Central memory CD8-positive, alpha-beta T cell (primary cell): Measurements from ENCODE around the gene BPI.

Experiments
- ATAC-seq: fragments of 150-1000 bp; cut with Tn5 transposase; replicated peaks from 2 replicates; pipeline ENCODE4 v1.10.0; 2022; ENCODE audit warnings: mild to moderate bottlenecking, moderate FRiP score, moderate number of reproducible peaks; ENCODE audit not compliant: poor library complexity, severe bottlenecking; ENCODE audit errors: extremely low read depth
- DNase-seq, 2 donors: peaks; one replicate each; pipeline ENCODE4 v3.0.0; 2021; ENCODE audit warnings: low spot score in 2 of 2
- H3K27ac Mint-ChIP-seq: one replicate; pipeline ENCODE4 v1.8.0; 2022; ENCODE audit warnings: low read depth, mild to moderate bottlenecking, moderate library complexity, mixed read lengths
- H3K27me3 Mint-ChIP-seq: one replicate; pipeline ENCODE4 v1.8.0; 2022; ENCODE audit warnings: mixed read lengths
- H3K36me3 Mint-ChIP-seq: one replicate; pipeline ENCODE4 v1.8.0; 2022; ENCODE audit warnings: mild to moderate bottlenecking, moderate library complexity, mixed read lengths; ENCODE audit not compliant: insufficient read depth
- H3K4me1 Mint-ChIP-seq: one replicate; pipeline ENCODE4 v1.8.0; 2022; ENCODE audit warnings: mixed read lengths
- H3K4me3 Mint-ChIP-seq: one replicate; pipeline ENCODE4 v1.8.0; 2022; ENCODE audit warnings: mild to moderate bottlenecking, moderate library complexity, mixed read lengths
- H3K9me3 Mint-ChIP-seq: one replicate; pipeline ENCODE4 v1.8.0; 2022; ENCODE audit warnings: mixed read lengths

BPI gene

DNA sequence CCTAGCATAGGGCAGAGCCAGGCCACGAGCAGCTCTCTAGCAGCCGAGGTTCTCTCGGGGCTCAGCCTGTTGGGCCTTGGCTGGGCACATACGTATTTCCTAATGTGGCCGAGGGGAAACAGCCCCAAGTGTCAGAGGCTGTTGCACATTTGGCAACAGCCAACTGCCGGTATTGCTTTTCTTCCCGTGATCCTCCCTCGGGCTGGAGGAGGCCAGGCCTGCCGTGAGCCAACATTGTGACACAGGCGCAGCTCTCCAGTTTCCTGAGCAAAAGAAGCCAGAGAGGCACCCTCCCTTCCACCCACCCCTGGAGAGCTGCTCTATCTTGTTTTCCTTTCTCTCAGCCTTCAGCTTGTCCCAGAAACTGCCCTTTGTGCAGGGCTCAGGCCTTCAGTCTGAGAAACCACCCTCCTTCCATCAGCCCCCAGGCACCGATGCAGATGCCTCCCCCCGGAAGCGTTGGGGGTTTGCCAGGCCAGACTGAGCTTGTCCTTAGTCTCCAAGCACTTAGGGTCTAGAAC is 5.1 kb upstream of the BPI start:
- ATAC-seq, result no peak
- Mint-ChIP-seq H3K27ac (no peak overlapping the region), H3K27me3 (peaks cover 66% of the 10 kb centered on the region), H3K9me3 (no peaks in the 10 kb centered on the region), H3K4me3 (no peak overlapping the region), H3K36me3 (no peaks in the 10 kb centered on the region), H3K4me1 (peaks cover 3% of the 10 kb centered on the region)
- DNase-seq, result no peak

DNA sequence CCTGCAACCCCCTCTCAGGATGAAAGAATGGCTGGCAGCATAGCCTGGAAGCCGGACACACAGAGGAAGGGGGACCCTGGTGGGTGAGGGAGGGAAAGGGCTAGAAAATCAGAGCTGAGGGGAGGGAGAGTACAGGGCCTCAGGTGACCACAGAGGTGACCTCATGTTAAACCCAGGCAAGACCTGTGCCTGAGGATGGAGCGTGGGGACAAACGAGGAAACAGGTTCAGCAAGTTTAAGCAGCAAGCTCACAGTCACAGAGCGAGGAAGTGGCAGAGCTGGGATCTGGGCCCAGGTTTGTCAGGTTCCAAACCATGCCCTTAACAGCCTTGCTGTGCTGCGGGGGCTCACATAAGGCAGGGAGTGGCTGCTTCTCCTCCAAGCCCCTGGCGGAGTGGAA is 4.0 kb upstream of the BPI start:
- Mint-ChIP-seq H3K4me1 (peaks cover 12% of the 10 kb centered on the region), H3K27ac (no peak overlapping the region), H3K27me3 (peaks cover 66% of the 10 kb centered on the region), H3K9me3 (no peaks in the 10 kb centered on the region), H3K36me3 (no peaks in the 10 kb centered on the region), H3K4me3 (no peak overlapping the region)
- DNase-seq (no peak), ATAC-seq (no peak)

GRCh38 chr20:38300438-38300837 is 3.5 kb upstream of the BPI start:
- Mint-ChIP-seq H3K36me3 (no peaks in the 10 kb centered on the region), H3K27me3 (peaks cover 66% of the 10 kb centered on the region), H3K4me3 (no peak overlapping the region), H3K27ac (no peak overlapping the region), H3K9me3 (no peaks in the 10 kb centered on the region), H3K4me1 (peaks cover 12% of the 10 kb centered on the region)
- DNase-seq (no peak), ATAC-seq (no peak)

DNA sequence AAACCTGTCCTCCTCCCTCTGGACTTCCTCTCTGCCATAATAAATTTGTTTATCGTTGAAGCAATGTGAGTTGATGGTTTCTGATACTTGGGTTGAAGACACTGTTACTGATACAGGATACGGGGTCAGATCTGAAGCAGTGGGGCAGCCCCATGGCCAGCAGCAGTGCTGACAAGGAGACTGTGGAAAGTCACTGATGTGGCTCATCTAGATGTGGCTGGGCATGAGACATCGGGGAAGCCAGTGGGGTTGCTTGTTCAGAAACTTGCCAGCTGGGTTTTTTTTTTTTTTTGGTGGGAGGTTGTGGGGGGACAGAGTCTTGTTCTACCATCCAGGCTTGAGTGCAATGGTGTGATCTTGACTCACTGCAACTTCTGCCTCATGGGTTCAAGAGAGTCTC is 2.6 kb upstream of the BPI start:
- H3K9me3 Mint-ChIP-seq, result no peaks in the 10 kb centered on the region
- no peak for DNase-seq
- no peak overlapping the region for H3K27ac Mint-ChIP-seq
- no peaks in the 10 kb centered on the region for H3K36me3 Mint-ChIP-seq
- no peak overlapping the region for H3K4me3 Mint-ChIP-seq
- H3K27me3 Mint-ChIP-seq, result peaks cover 66% of the 10 kb centered on the region
- ATAC-seq, result no peak
- peaks cover 12% of the 10 kb centered on the region for H3K4me1 Mint-ChIP-seq

- no peak for ATAC-seq
- H3K27me3 Mint-ChIP-seq, result peaks cover 78% of the 10 kb centered on the region
- H3K27ac Mint-ChIP-seq, result no peak overlapping the region
- no peaks in the 10 kb centered on the region for H3K36me3 Mint-ChIP-seq
- H3K4me3 Mint-ChIP-seq, result no peak overlapping the region
- H3K4me1 Mint-ChIP-seq, result peaks cover 12% of the 10 kb centered on the region
- no peak for DNase-seq
- H3K9me3 Mint-ChIP-seq, result no peaks in the 10 kb centered on the region
These were observed 1.2 kb upstream of the BPI start for GRCh38 chr20:38302786-38303185.

GRCh38 chr20:38304845-38305447 is 990 bp downstream of the BPI start:
- no peak overlapping the region for H3K27ac Mint-ChIP-seq
- DNase-seq, result no peak
- H3K36me3 Mint-ChIP-seq, result no peaks in the 10 kb centered on the region
- peaks cover 12% of the 10 kb centered on the region for H3K4me1 Mint-ChIP-seq
- ATAC-seq, result no peak
- H3K4me3 Mint-ChIP-seq, result no peak overlapping the region
- H3K9me3 Mint-ChIP-seq, result no peaks in the 10 kb centered on the region
- H3K27me3 Mint-ChIP-seq, result peaks cover 79% of the 10 kb centered on the region

GRCh38 chr20:38305541-38305940 is 1.6 kb downstream of the BPI start:
- peaks cover 76% of the 10 kb centered on the region for H3K27me3 Mint-ChIP-seq
- ATAC-seq (no peak), DNase-seq (no peak)
- peaks cover 12% of the 10 kb centered on the region for H3K4me1 Mint-ChIP-seq
- no peaks in the 10 kb centered on the region for H3K9me3 Mint-ChIP-seq
- H3K36me3 Mint-ChIP-seq, result no peaks in the 10 kb centered on the region
- H3K4me3 Mint-ChIP-seq, result no peak overlapping the region
- no peak overlapping the region for H3K27ac Mint-ChIP-seq

DNA sequence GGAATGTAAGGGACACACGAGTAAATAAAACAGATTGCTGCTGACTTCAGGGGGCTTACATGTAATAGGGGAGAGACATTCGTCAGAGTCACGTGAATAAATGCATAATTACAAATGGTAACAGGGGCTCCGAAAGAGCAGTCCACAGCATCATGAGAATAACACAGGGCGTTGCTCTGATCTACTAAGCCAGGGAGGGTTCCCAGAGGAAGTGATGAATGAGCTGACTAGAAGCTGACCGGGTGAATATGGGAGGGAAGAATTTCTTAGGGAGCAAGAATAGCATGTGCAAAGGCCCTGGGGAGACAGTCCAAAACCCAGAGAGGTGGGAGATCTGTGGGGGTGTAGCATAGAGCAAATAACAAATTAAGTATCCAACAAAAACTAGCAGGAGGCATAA is 2.4 kb downstream of the BPI start:
- Mint-ChIP-seq H3K27me3 (peaks cover 76% of the 10 kb centered on the region), H3K27ac (no peak overlapping the region)

GRCh38 chr20:38307371-38308046 is 3.6 kb downstream of the BPI start:
- ATAC-seq (no peak), DNase-seq (no peak)
- H3K36me3 Mint-ChIP-seq, result no peaks in the 10 kb centered on the region
- H3K27ac Mint-ChIP-seq, result no peak overlapping the region
- H3K9me3 Mint-ChIP-seq, result no peaks in the 10 kb centered on the region
- H3K4me3 Mint-ChIP-seq, result no peak overlapping the region
- peaks cover 12% of the 10 kb centered on the region for H3K4me1 Mint-ChIP-seq
- H3K27me3 Mint-ChIP-seq, result peaks cover 67% of the 10 kb centered on the region

More for the DNA sequence above, 2.4 kb downstream of the BPI start:
- peaks cover 12% of the 10 kb centered on the region for H3K4me1 Mint-ChIP-seq
- H3K4me3 Mint-ChIP-seq, result no peak overlapping the region
- no peaks in the 10 kb centered on the region for H3K36me3 Mint-ChIP-seq
- H3K9me3 Mint-ChIP-seq, result no peaks in the 10 kb centered on the region
- ATAC-seq (no peak), DNase-seq (no peak)

- H3K27me3 Mint-ChIP-seq, result peaks cover 62% of the 10 kb centered on the region
- H3K9me3 Mint-ChIP-seq, result no peaks in the 10 kb centered on the region
- H3K27ac Mint-ChIP-seq, result no peak overlapping the region
- no peak overlapping the region for H3K4me3 Mint-ChIP-seq
- DNase-seq, result no peak
- no peak for ATAC-seq
- peaks cover 2% of the 10 kb centered on the region for H3K36me3 Mint-ChIP-seq
- peaks cover 12% of the 10 kb centered on the region for H3K4me1 Mint-ChIP-seq
These were observed 4.1 kb downstream of the BPI start for GRCh38 chr20:38308047-38308438.

- DNase-seq (no peak), ATAC-seq (no peak)
- Mint-ChIP-seq H3K27ac (no peak overlapping the region), H3K4me1 (peaks cover 12% of the 10 kb centered on the region), H3K36me3 (peaks cover 2% of the 10 kb centered on the region), H3K9me3 (no peaks in the 10 kb centered on the region), H3K27me3 (peaks cover 58% of the 10 kb centered on the region), H3K4me3 (no peak overlapping the region)
These were observed 4.5 kb downstream of the BPI start for GRCh38 chr20:38308447-38308846.

- Mint-ChIP-seq H3K36me3 (peaks cover 2% of the 10 kb centered on the region), H3K4me1 (no peaks in the 10 kb centered on the region), H3K9me3 (no peaks in the 10 kb centered on the region), H3K4me3 (no peak overlapping the region), H3K27me3 (peaks cover 31% of the 10 kb centered on the region), H3K27ac (no peak overlapping the region)
- DNase-seq, result no peak
- ATAC-seq, result no peak
These were observed 7.1 kb downstream of the BPI start for GRCh38 chr20:38311091-38311490.

- H3K36me3 Mint-ChIP-seq, result peaks cover 2% of the 10 kb centered on the region
- H3K27ac Mint-ChIP-seq, result no peak overlapping the region
- H3K4me1 Mint-ChIP-seq, result no peaks in the 10 kb centered on the region
- ATAC-seq (no peak), DNase-seq (no peak)
- no peaks in the 10 kb centered on the region for H3K9me3 Mint-ChIP-seq
- peaks cover 27% of the 10 kb centered on the region for H3K27me3 Mint-ChIP-seq
- H3K4me3 Mint-ChIP-seq, result no peak overlapping the region
These were observed 7.5 kb downstream of the BPI start for GRCh38 chr20:38311491-38311890.
